IMR-90 (cell line): Measurements from ENCODE around the gene ZYG11B.

Experiments
- BHLHE40 ChIP-seq: fragments of 150-350 bp; IDR thresholded peaks from 2 replicates; pipeline ENCODE4 v1.6.1; 2016; ENCODE audit warnings: mild to moderate bottlenecking, low read depth, low read length
- CEBPB ChIP-seq: IDR thresholded peaks from 2 replicates; pipeline ENCODE4 v1.6.1; 2012; ENCODE audit warnings: low read depth, low read length, improper control_type of control experiment
- CHD1 ChIP-seq: IDR thresholded peaks from 2 replicates; pipeline ENCODE4 v1.6.1; 2012; ENCODE audit warnings: low read depth, low read length, improper control_type of control experiment
- CTCF ChIP-seq: conservative IDR thresholded peaks from 2 replicates; pipeline ENCODE4 v1.5.1; 2012; ENCODE audit warnings: mild to moderate bottlenecking, low read depth, low read length, improper control_type of control experiment
- ELK1 ChIP-seq: fragments of 150-350 bp; IDR thresholded peaks from 2 replicates; pipeline ENCODE4 v1.6.1; 2016; ENCODE audit warnings: low read depth, mild to moderate bottlenecking, low read length, moderate library complexity, borderline replicate concordance
- MXI1 ChIP-seq: IDR thresholded peaks from 2 replicates; pipeline ENCODE4 v1.6.1; 2012; ENCODE audit warnings: low read depth, mild to moderate bottlenecking, low read length, moderate library complexity, borderline replicate concordance
- NFE2L2 ChIP-seq: fragments of 150-350 bp; IDR thresholded peaks from 2 replicates; pipeline ENCODE4 v1.6.1; 2016; ENCODE audit warnings: low read depth, mild to moderate bottlenecking, low read length
- POLR2A ChIP-seq: IDR thresholded peaks from 2 replicates; pipeline ENCODE4 v1.6.1; 2012; ENCODE audit warnings: mild to moderate bottlenecking, low read depth, low read length
- RAD21 ChIP-seq: IDR thresholded peaks from 2 replicates; pipeline ENCODE4 v1.6.1; 2012; ENCODE audit warnings: low read length, improper control_type of control experiment
- RCOR1 ChIP-seq: IDR thresholded peaks from 2 replicates; pipeline ENCODE4 v1.6.1; 2012; ENCODE audit warnings: mild to moderate bottlenecking, low read length, improper control_type of control experiment; ENCODE audit not compliant: insufficient replicate concordance
- RFX5 ChIP-seq: IDR thresholded peaks from 2 replicates; pipeline ENCODE4 v1.8.0; 2012; ENCODE audit warnings: low read depth, mild to moderate bottlenecking, low read length, moderate library complexity
- SMC3 ChIP-seq: fragments of 150-350 bp; IDR thresholded peaks from 2 replicates; pipeline ENCODE4 v1.6.1; 2016; ENCODE audit warnings: low read depth, mild to moderate bottlenecking, antibody characterized with exemption, low read length, moderate library complexity
- USF2 ChIP-seq: fragments of 150-350 bp; IDR thresholded peaks from 2 replicates; pipeline ENCODE4 v1.6.1; 2017; ENCODE audit warnings: mild to moderate bottlenecking, antibody characterized with exemption, low read length, low read depth

GRCh38 chr1:52693843-52694242, 32.4 kb upstream of the ZYG11B start:
- TF ChIP-seq CTCF (no peak), MXI1 (no peak), ELK1 (no peak), CHD1 (no peak), SMC3 (no peak), BHLHE40 (no peak), RCOR1 (no peak), POLR2A (no peak), RFX5 (no peak), CEBPB (no peak), USF2 (no peak), RAD21 (no peak), NFE2L2 (no peak)
